Measurements from ENCODE around the gene SEMA5B.

Gene SEMA5B

DNA sequence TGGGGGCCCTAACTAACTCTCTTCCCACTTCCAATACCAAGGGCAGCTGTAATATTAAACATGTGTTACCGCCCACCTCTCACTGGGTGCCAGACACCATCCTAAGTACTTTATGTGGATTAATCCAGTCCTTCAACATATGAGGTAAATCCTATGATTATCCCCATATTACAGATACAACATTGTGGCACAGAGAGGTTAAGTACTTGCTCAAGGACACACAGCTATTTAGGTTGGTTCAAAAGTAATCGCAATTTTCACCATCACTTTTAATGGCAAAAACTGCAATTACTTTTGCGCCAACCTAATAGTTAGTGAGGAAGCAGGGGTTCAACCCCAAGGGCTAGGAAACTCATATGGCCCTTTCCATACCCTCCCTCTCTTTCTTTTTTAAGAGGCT is 100.8 kb downstream of the SEMA5B start:
- DNase-seq (ENCODE audit: low spot score), result no peak
- TF ChIP-seq, protein P1, sequence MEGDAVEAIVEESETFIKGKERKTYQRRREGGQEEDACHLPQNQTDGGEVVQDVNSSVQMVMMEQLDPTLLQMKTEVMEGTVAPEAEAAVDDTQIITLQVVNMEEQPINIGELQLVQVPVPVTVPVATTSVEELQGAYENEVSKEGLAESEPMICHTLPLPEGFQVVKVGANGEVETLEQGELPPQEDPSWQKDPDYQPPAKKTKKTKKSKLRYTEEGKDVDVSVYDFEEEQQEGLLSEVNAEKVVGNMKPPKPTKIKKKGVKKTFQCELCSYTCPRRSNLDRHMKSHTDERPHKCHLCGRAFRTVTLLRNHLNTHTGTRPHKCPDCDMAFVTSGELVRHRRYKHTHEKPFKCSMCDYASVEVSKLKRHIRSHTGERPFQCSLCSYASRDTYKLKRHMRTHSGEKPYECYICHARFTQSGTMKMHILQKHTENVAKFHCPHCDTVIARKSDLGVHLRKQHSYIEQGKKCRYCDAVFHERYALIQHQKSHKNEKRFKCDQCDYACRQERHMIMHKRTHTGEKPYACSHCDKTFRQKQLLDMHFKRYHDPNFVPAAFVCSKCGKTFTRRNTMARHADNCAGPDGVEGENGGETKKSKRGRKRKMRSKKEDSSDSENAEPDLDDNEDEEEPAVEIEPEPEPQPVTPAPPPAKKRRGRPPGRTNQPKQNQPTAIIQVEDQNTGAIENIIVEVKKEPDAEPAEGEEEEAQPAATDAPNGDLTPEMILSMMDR (IDR thresholded peaks at IDR 0.05; ENCODE audit: extremely low read depth, missing control alignments), result no peak

DNA sequence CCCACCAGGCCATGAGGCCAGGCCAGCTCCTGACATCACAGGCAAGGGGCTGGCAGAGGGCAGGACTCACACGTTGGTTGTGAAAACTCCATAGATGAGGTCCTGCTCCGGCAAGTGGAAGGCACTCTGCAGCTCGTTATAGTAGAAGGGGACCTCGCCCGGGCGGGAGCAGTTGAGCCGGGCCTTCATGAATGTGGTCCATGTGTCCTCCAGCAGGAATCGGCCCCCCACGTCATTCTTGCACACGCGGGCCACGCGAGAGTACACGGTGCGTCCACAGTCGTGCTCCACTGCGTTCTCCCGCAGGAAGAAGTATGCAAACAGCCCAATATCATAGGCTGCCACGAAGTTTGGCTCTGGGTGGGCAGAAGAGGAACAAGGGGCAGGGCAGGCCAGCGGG is 101.2 kb downstream of the SEMA5B start:
- TF ChIP-seq, protein P1 (IDR thresholded peaks at IDR 0.05; ENCODE audit: extremely low read depth, missing control alignments), result no peak
- DNase-seq (ENCODE audit: low spot score), result no peak

DNA sequence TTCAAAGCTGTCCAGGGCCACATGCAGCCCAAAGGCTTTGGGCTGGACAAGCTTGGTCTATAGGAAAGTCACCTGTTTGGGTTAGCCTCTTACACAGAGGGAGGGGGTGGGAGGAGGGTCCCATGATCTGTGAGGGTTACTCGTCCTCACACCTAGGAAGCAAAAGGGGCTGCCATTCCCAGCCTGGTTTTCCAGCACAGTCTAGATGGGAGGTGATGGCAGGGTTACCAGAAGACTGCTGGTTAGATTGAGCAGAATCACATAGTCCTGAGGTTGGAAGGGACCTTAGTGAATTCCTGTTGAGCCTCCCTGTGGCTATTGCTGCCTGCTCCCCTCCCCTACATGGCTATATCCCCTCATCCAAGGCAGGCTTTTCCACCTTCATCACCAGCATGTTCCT is 101.8 kb downstream of the SEMA5B start:
- TF ChIP-seq, protein P1 (IDR thresholded peaks at IDR 0.05; ENCODE audit: extremely low read depth, missing control alignments), result no peak
- DNase-seq (ENCODE audit: low spot score), result no peak

DNA sequence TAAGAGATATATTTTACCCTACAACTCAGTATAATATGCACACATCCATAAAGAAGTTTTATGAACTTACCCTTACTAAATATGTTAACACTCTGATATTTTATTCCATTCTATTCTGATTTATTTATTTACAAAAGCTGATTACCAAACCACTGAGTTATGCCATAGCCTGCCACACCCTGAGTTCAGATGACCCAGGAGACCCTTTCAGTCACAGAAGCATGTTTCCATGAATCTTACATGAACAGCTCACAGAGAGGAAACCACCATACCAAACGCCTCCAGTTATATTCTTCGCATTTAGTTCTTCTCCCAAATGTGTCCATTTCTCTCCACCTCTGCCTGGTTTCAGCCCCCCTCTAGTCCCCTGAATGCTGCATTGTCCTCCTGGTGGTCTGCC is 103.5 kb downstream of the SEMA5B start:
- no peak for DNase-seq (ENCODE audit: low spot score)
- TF ChIP-seq, protein P1 (IDR thresholded peaks at IDR 0.05; ENCODE audit: extremely low read depth, missing control alignments), result no peak

DNA sequence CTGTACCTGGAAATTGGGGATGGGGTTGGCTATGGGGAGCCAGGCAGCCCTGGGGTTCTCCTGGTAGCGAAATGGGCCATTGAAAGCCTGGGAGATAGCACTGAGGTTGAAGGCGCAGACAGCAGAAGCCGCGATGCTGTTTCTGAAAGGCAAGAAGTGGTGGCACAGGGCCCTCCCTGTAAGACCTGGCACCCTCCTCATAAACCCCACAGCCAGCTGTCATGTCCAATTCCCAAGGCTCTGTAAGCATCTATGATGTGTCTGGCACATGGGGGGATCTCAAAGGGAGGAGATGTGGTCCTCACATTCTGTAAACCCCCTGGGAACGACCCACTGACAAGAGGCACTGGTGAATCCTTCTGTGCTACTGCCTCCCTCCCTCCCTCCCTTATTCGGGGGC is 104.0 kb downstream of the SEMA5B start:
- no peak for DNase-seq (ENCODE audit: low spot score)
- TF ChIP-seq, protein P1 (IDR thresholded peaks at IDR 0.05; ENCODE audit: extremely low read depth, missing control alignments), result no peak

DNA sequence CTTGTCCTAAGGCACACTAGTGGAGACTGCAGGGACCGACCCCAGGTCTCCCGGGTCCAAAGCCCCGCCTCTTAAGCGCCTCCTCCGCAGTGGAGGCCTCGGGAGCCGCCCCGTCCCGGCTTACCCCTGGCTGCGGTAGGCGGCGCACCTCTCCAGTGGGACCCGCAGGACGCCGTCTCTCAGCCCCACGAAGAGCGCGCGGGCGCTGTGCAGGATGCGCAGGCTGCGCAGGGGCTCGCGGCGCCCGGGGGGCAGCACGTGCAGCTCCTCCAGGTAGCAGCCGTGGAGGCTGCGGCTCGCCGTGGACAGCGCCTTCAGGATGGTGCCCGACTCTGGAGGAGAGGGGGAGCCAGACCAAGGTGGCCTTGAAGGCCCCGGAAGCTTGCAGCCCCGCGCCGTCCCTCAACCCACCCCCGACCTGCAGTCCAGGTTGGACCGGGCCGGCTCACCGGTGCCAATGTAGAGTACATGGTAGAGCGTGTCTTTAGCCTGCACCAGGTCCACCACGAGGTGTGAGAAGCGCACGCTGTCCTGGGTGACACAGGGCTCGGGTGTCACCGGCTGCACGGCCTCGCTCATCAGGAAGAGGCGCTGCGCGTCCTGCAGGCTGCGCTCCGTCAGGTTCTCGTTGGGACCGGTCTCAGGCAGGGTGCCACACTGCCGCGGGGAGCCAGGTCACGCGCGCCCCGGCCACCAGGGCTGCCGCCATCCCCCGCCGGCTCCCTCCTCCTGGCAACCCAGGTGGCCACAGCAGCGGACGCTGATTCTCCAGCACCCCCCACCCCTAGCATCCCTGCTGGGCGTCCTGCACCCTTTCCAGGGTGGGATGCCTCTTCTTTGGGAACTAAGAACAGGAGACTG is 105.5 kb downstream of the SEMA5B start:
- TF ChIP-seq, protein P1 (IDR thresholded peaks at IDR 0.05; ENCODE audit: extremely low read depth, missing control alignments), result no peak
- peak; percentile 61 for DNase-seq (ENCODE audit: low spot score)

DNA sequence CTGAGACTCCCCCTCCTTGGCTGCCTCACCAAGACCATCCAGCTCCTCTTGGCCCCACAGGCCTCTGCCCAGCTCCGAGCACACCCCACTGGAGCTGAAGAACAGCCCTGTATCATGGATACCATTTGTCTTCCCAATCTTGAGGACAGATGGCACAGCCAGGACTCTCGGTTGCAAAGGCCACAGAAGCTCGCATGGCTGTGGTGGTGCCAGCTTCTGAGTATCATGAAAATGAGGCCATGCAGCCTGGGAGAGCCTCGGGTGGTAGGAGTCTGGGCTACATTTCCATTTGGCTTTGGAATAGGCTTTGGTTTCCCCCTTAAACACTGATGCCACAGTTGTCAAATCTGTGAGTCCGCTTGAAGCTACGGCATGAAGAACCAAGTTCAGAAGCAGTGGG is 106.6 kb downstream of the SEMA5B start:
- TF ChIP-seq, protein P1 (IDR thresholded peaks at IDR 0.05; ENCODE audit: extremely low read depth, missing control alignments), result no peak
- no peak for DNase-seq (ENCODE audit: low spot score)

Data from GM20000 (cell line).